Large intestine (tissue), 3 donors: Measurements from ENCODE around the gene OXNAD1. TPM values are rescaled to one million over a fixed set of nuclear protein-coding genes. Genes with fewer than 3 reads are reported as not detected.

Experiments
- DNase-seq, 2 donors: peaks; one replicate each; pipeline versions ENCODE4 v3.0.0 to v3.0.0-alpha.2; 2013
- H3K27ac ChIP-seq: one replicate; pipeline ENCODE4 v1.5.1; 2013; ENCODE audit warnings: low read length
- H3K27me3 ChIP-seq: 2 replicates; pipeline ENCODE4 v1.6.1; 2013; ENCODE audit warnings: low read length; ENCODE audit not compliant: control insufficient read depth, insufficient read depth
- H3K36me3 ChIP-seq: 2 replicates; pipeline ENCODE4 v1.6.1; 2013; ENCODE audit warnings: low read length; ENCODE audit not compliant: control insufficient read depth, insufficient read depth
- H3K4me1 ChIP-seq: one replicate; pipeline ENCODE4 v1.6.1; 2013; ENCODE audit warnings: low read length; ENCODE audit not compliant: control insufficient read depth, insufficient read depth
- H3K4me3 ChIP-seq: one replicate; pipeline ENCODE4 v1.5.1; 2013; ENCODE audit warnings: low read length
- H3K9me3 ChIP-seq: one replicate; pipeline ENCODE4 v1.6.1; 2013; ENCODE audit warnings: mild to moderate bottlenecking, low read depth, low read length, moderate library complexity; ENCODE audit not compliant: control insufficient read depth
- WGBS: methylation state at CpG from one replicate; pipeline ENCODE4 v1.1.5; 2013; ENCODE audit warnings: low lambda C conversion rate; ENCODE audit not compliant: insufficient coverage; 5-methylcytosine and 5-hydroxymethylcytosine counted together
- polyA plus RNA-seq: library from polyadenylated mRNA; unstranded; fragments of 120-200 nt; gene quantifications from one replicate; pipeline ENCODE4 v1.2.1, GENCODE V29; 2013

OXNAD1 gene
- polyA plus RNA-seq, 1 donor = 20.3 TPM

- WGBS = no CpG with 5 or more reads among the region's 5 CpGs
- Histone ChIP-seq H3K36me3 (peaks cover 37% of the 10 kb centered on the region), H3K9me3 (no peaks in the 10 kb centered on the region), H3K4me3 (no peak overlapping the region), H3K4me1 (peaks cover 13% of the 10 kb centered on the region), H3K27ac (no peak overlapping the region), H3K27me3 (no peaks in the 10 kb centered on the region)
- no peak for DNase-seq
Observed at GRCh38 chr3:16313886-16314645, 49.1 kb downstream of the OXNAD1 start.

- DNase-seq = no peak
- Histone ChIP-seq H3K4me1 (peaks cover 13% of the 10 kb centered on the region), H3K4me3 (no peak overlapping the region), H3K36me3 (peaks cover 50% of the 10 kb centered on the region), H3K9me3 (no peaks in the 10 kb centered on the region), H3K27me3 (no peaks in the 10 kb centered on the region), H3K27ac (no peak overlapping the region)
- no CpG with 5 or more reads among the region's 7 CpGs for WGBS
Observed at GRCh38 chr3:16315623-16316022, 50.6 kb downstream of the OXNAD1 start.

- Histone ChIP-seq H3K27me3 (no peaks in the 10 kb centered on the region), H3K4me3 (no peak overlapping the region), H3K36me3 (peaks cover 56% of the 10 kb centered on the region), H3K9me3 (no peaks in the 10 kb centered on the region), H3K27ac (no peak overlapping the region), H3K4me1 (peaks cover 13% of the 10 kb centered on the region)
- WGBS = no CpG with 5 or more reads among the region's 3 CpGs
- no peak for DNase-seq
Observed at GRCh38 chr3:16316396-16316795, 51.4 kb downstream of the OXNAD1 start.

- H3K4me1 ChIP-seq = peaks cover 8% of the 10 kb centered on the region
- H3K36me3 ChIP-seq = peaks cover 61% of the 10 kb centered on the region
- no peak for DNase-seq
- H3K4me3 ChIP-seq = no peak overlapping the region
- no peaks in the 10 kb centered on the region for H3K9me3 ChIP-seq
- H3K27ac ChIP-seq = no peak overlapping the region
- WGBS = 90% methylated on average over 2 of the region's 5 CpGs
- no peaks in the 10 kb centered on the region for H3K27me3 ChIP-seq
Observed at GRCh38 chr3:16316847-16317560, 52.0 kb downstream of the OXNAD1 start.

GRCh38 chr3:16317561-16317945 lies 52.5 kb downstream of the OXNAD1 start:
- DNase-seq = no peak
- Histone ChIP-seq H3K27me3 (no peaks in the 10 kb centered on the region), H3K27ac (peak overlapping the region; percentile 25), H3K4me1 (peaks cover 4% of the 10 kb centered on the region), H3K36me3 (peaks cover 62% of the 10 kb centered on the region), H3K9me3 (no peaks in the 10 kb centered on the region), H3K4me3 (no peak overlapping the region)
- WGBS = no CpG with 5 or more reads among the region's 6 CpGs

DNA sequence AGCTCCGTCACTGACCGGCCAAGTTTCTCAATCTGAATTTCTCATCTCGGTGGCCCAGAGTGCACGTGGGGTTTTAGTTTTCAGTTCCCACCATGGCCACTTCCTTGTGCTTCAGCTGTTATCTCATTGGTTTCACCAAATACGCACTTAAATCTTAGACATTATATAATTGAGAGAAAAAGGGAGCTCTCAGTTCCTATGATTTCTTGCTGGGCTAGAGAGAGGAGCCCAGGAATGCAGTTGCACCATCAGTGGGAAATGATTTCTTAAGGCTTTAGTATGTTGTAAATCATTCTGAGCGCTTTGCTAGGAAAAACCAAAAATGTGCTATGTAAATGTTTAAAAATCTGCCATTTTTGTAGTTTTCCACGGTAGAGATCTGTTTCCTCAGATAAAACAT lies 53.2 kb downstream of the OXNAD1 start:
- DNase-seq = no peak

DNA sequence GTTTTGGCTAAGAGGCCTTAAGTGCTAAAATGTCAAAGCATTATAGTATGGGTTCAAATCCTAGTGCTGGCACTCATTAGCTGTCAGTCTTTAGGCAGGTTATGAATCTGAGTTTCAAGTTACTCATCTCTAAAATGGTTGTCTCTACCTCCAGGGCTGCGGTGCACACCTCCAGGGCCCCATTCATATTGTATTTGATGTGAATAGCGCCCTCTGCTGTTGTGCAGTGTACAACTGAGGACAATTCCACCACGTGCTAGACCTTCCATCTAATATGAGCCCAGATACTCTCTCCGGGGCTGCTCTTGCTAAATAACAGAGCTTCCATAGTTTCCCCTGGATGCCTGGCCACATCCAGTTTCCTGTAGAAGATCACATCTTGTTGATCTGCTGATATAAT lies 54.3 kb downstream of the OXNAD1 start:
- peaks cover 70% of the 10 kb centered on the region for H3K36me3 ChIP-seq
- H3K4me3 ChIP-seq = no peak overlapping the region
- H3K9me3 ChIP-seq = no peaks in the 10 kb centered on the region
- H3K27ac ChIP-seq = no peak overlapping the region
- no peak for DNase-seq
- H3K27me3 ChIP-seq = no peaks in the 10 kb centered on the region
- WGBS = no CpG with 5 or more reads among the region's 4 CpGs
- peaks cover 4% of the 10 kb centered on the region for H3K4me1 ChIP-seq

More for the DNA sequence above, 53.2 kb downstream of the OXNAD1 start:
- Histone ChIP-seq H3K27me3 (no peaks in the 10 kb centered on the region), H3K4me1 (peaks cover 4% of the 10 kb centered on the region), H3K27ac (peak overlapping the region; percentile 4), H3K4me3 (no peak overlapping the region), H3K36me3 (peaks cover 65% of the 10 kb centered on the region), H3K9me3 (no peaks in the 10 kb centered on the region)
- 30% methylated on average over 1 of the region's 7 CpGs for WGBS

DNA sequence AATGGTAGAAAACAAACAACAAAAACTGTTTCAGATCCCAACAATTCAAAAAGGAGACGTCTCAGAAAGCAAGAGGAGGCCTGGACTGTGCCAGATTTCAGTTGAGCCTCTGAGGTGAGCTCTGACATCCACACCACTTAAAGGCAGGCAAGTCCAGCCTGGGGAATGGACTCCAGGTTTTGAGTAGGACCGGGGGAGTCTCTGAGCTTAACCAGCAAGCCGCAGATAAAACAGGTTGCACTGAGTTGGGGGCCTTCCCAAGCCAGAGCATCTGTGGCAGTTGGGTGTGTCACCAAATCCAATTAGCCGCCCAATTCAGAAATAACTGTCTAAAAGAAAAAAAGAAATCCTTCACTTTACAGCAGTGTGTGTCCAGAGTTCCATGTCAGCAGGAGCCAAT lies 54.7 kb downstream of the OXNAD1 start:
- H3K9me3 ChIP-seq = no peaks in the 10 kb centered on the region
- no peak overlapping the region for H3K27ac ChIP-seq
- DNase-seq = no peak
- no peak overlapping the region for H3K4me3 ChIP-seq
- H3K27me3 ChIP-seq = no peaks in the 10 kb centered on the region
- H3K4me1 ChIP-seq = peaks cover 4% of the 10 kb centered on the region
- WGBS = no CpG with 5 or more reads among the region's 4 CpGs
- peaks cover 68% of the 10 kb centered on the region for H3K36me3 ChIP-seq

DNA sequence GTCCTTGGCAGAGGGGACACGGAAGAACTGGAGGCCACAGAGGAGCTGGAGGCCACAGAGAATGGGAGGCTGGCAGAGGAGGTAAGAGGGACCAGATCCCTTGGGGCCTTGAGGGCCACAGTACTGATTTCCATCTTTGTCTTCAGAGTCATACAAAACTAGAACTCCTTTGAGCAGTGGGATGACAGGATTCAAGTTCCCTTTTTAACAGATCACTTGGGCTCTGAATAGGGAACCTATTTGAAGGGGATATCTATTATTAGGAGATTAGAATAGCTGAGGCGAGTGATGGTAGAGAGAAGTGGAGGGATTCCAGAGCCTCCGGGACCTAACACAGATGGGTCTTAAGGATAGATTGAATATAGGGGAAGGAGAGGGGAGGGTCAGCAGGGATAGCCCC lies 55.7 kb downstream of the OXNAD1 start:
- Histone ChIP-seq H3K9me3 (no peaks in the 10 kb centered on the region), H3K27me3 (no peaks in the 10 kb centered on the region), H3K36me3 (peaks cover 71% of the 10 kb centered on the region), H3K4me3 (no peak overlapping the region), H3K4me1 (peaks cover 4% of the 10 kb centered on the region), H3K27ac (no peak overlapping the region)
- no peak for DNase-seq
- 100% methylated on average over 2 of the region's 3 CpGs for WGBS

GRCh38 chr3:16322189-16322588 lies 57.2 kb downstream of the OXNAD1 start:
- Histone ChIP-seq H3K4me3 (no peak overlapping the region), H3K27me3 (no peaks in the 10 kb centered on the region), H3K36me3 (peaks cover 71% of the 10 kb centered on the region), H3K27ac (no peak overlapping the region), H3K4me1 (peaks cover 4% of the 10 kb centered on the region), H3K9me3 (no peaks in the 10 kb centered on the region)
- no peak for DNase-seq
- WGBS = no CpG with 5 or more reads among the region's 5 CpGs
